Inflammatory macrophage (primary cell): Measurements from ENCODE around the gene SKAP2.

ENCODE experiments used
- DNase-seq, 2 donors: peaks; one replicate each; pipeline ENCODE4 v3.0.0-alpha.2; 2020 to 2022

Gene SKAP2

GRCh38 chr7:26694713-26695112 lies 169.7 kb downstream of the SKAP2 start:
- DNase-seq = no peak

GRCh38 chr7:26694141-26694540 lies 170.2 kb downstream of the SKAP2 start:
- DNase-seq = no peak

- no peak for DNase-seq
These were observed 172.5 kb downstream of the SKAP2 start for GRCh38 chr7:26691886-26692285.

GRCh38 chr7:26691406-26691805 lies 173.0 kb downstream of the SKAP2 start:
- no peak for DNase-seq

GRCh38 chr7:26690135-26690805 lies 174.1 kb downstream of the SKAP2 start:
- DNase-seq = no peak

GRCh38 chr7:26688936-26689506 lies 175.4 kb downstream of the SKAP2 start:
- peak; percentile 43 to 48 for DNase-seq

- DNase-seq = peak in 1 of 2 donors; percentile 7
These were observed 176.0 kb downstream of the SKAP2 start for GRCh38 chr7:26688388-26688787.

GRCh38 chr7:26687032-26687431 lies 177.4 kb downstream of the SKAP2 start:
- no peak for DNase-seq

GRCh38 chr7:26686448-26686981 lies 177.9 kb downstream of the SKAP2 start:
- DNase-seq = peak; percentile 82 to 95

- DNase-seq = peak; percentile 35
These were observed 178.8 kb downstream of the SKAP2 start for GRCh38 chr7:26685606-26686005.

GRCh38 chr7:26684447-26684846 lies 179.9 kb downstream of the SKAP2 start:
- no peak for DNase-seq

GRCh38 chr7:26683277-26683676 lies 181.1 kb downstream of the SKAP2 start:
- DNase-seq = no peak

GRCh38 chr7:26681819-26682418 lies 182.5 kb downstream of the SKAP2 start:
- DNase-seq = peak in 1 of 2 donors; percentile 19

- peak; percentile 60 to 64 for DNase-seq
These were observed 183.8 kb downstream of the SKAP2 start for GRCh38 chr7:26680587-26680986.

GRCh38 chr7:26675143-26675887 lies 189.1 kb downstream of the SKAP2 start:
- no peak for DNase-seq

GRCh38 chr7:26673858-26674257 lies 190.5 kb downstream of the SKAP2 start:
- DNase-seq = no peak

GRCh38 chr7:26673271-26673670 lies 191.1 kb downstream of the SKAP2 start:
- DNase-seq = no peak

- no peak for DNase-seq
These were observed 193.5 kb downstream of the SKAP2 start for GRCh38 chr7:26670841-26671240.

- DNase-seq = no peak
These were observed 194.1 kb downstream of the SKAP2 start for GRCh38 chr7:26670290-26670689.

GRCh38 chr7:26668821-26669220 lies 195.6 kb downstream of the SKAP2 start:
- DNase-seq = no peak

GRCh38 chr7:26667514-26668133 lies 196.8 kb downstream of the SKAP2 start:
- peak; percentile 80 to 83 for DNase-seq

GRCh38 chr7:26664735-26665416 lies 199.5 kb downstream of the SKAP2 start:
- peak; percentile 29 to 41 for DNase-seq
